SK-N-SH (cell line): ENCODE data around the gene TUFT1. TPM values are rescaled to one million over a fixed set of nuclear protein-coding genes. Genes with fewer than 3 reads are reported as not detected.
A peak's percentile ranks its signal among the peaks of the same experiment; 100 is the strongest.

Experiments used
- CTCF ChIA-PET: fragments of 300-600, 350-600 bp; formaldehyde crosslinking; extraction: SDS; loops from one replicate; lab custom pipeline; 2021; lab: Yijun Ruan, JAX
- POLR2A ChIA-PET: fragments of 350-600 bp; sonication (Branson Sonifier 250); formaldehyde crosslinking; extraction: SDS; loops from one replicate; lab custom pipeline; 2020; ENCODE audit warnings: antibody characterized with exemption, inconsistent platforms; lab: Yijun Ruan, JAX
- DNase-seq: peaks from one replicate; pipeline ENCODE4 v3.0.0; 2012
- H2AFZ ChIP-seq: fragments of 200-600 bp; sonication (generic); 2 replicates; pipeline ENCODE4 v1.8.1; 2016; ENCODE audit warnings: antibody characterized with exemption, mild to moderate bottlenecking, low read depth
- H3F3A ChIP-seq: fragments of 200-600 bp; sonication (generic); replicated peaks from 2 replicates; pipeline ENCODE3; 2016; ENCODE audit warnings: antibody characterized with exemption, mild to moderate bottlenecking; ENCODE audit not compliant: insufficient read depth
- H3K27ac ChIP-seq, 2 experiments: fragments of 200-500 bp in 1 of 2; fragments of 200-600 bp in 1 of 2; sonication (Bioruptor generic) in 1 of 2; sonication (generic), shearing (Covaris generic) in 1 of 2; 2 replicates each; pipeline versions ENCODE4 v1.5.1 to v1.6.1; 2014 to 2016; ENCODE audit warnings: low read depth in 2 of 2, inconsistent platforms in 1 of 2, low read length in 1 of 2, mild to moderate bottlenecking in 1 of 2, mixed read lengths in 1 of 2
- H3K27me3 ChIP-seq: fragments of 200-600 bp; sonication (generic), shearing (Covaris generic); 2 replicates; pipeline ENCODE4 v1.6.1; 2016; ENCODE audit warnings: mixed run types; ENCODE audit not compliant: insufficient read depth
- H3K36me3 ChIP-seq, 2 experiments: fragments of 200-500 bp in 1 of 2; fragments of 200-600 bp in 1 of 2; sonication (Bioruptor generic) in 1 of 2; sonication (generic) in 1 of 2; replicated peaks in 1 of 2; 2 replicates each; pipeline versions ENCODE3 to v1.5.1; 2014 to 2016; ENCODE audit warnings: low read length in 1 of 2, mild to moderate bottlenecking in 1 of 2; ENCODE audit not compliant: insufficient read depth in 2 of 2, control insufficient read depth in 1 of 2
- H3K4me1 ChIP-seq, 2 experiments: fragments of 200-500 bp in 1 of 2; fragments of 200-600 bp in 1 of 2; sonication (Bioruptor generic) in 1 of 2; sonication (generic), shearing (Covaris generic) in 1 of 2; 2 replicates each; pipeline versions ENCODE4 v1.5.1 to v1.6.1; 2014 to 2016; ENCODE audit warnings: low read depth in 1 of 2, low read length in 1 of 2, mixed run types in 1 of 2; ENCODE audit not compliant: insufficient read depth in 2 of 2, control insufficient read depth in 1 of 2
- H3K4me2 ChIP-seq: fragments of 200-600 bp; sonication (generic), shearing (Covaris generic); 2 replicates; pipeline ENCODE4 v1.6.1; 2017; ENCODE audit warnings: mixed run types
- H3K4me3 ChIP-seq, 2 experiments: fragments of 200-500 bp in 1 of 2; fragments of 200-600 bp in 1 of 2; sonication (Bioruptor generic) in 1 of 2; sonication (generic), shearing (Covaris generic) in 1 of 2; 2 replicates each; pipeline versions ENCODE4 v1.5.1 to v1.8.1; 2014 to 2016; ENCODE audit warnings: low read depth in 2 of 2, inconsistent platforms in 1 of 2, low read length in 1 of 2, mild to moderate bottlenecking in 1 of 2, mixed read lengths in 1 of 2, moderate library complexity in 1 of 2
- H3K79me2 ChIP-seq: fragments of 200-600 bp; sonication (generic); 2 replicates; pipeline ENCODE4 v1.8.1; 2017; ENCODE audit warnings: mild to moderate bottlenecking; ENCODE audit not compliant: insufficient read depth
- H3K9ac ChIP-seq: fragments of 200-600 bp; sonication (generic); 2 replicates; pipeline ENCODE4 v1.6.1; 2017; ENCODE audit warnings: mixed run types
- H3K9me2 ChIP-seq: fragments of 200-600 bp; sonication (generic); 2 replicates; pipeline ENCODE4 v1.6.1; 2017; ENCODE audit warnings: mixed run types
- H3K9me3 ChIP-seq: fragments of 200-600 bp; sonication (generic); 2 replicates; pipeline ENCODE4 v1.6.1; 2017; ENCODE audit warnings: mixed run types, mild to moderate bottlenecking, moderate library complexity
- H4K20me1 ChIP-seq: fragments of 200-600 bp; sonication (generic); 2 replicates; pipeline ENCODE4 v1.6.1; 2017; ENCODE audit warnings: mild to moderate bottlenecking, mixed run types; ENCODE audit not compliant: insufficient read depth
- CHD2 ChIP-seq: fragments of 150-350 bp; IDR thresholded peaks from 2 replicates; pipeline ENCODE4 v1.6.1; 2018; ENCODE audit warnings: low read length; ENCODE audit not compliant: partially characterized antibody
- EP300 ChIP-seq, 2 experiments: IDR thresholded peaks; 2 replicates each; pipeline versions ENCODE4 v1.4.0 to v1.6.1; 2012; ENCODE audit warnings: borderline replicate concordance in 1 of 2, low read depth in 1 of 2, low read length in 1 of 2
- FOXJ3 ChIP-seq: sonication (generic); formaldehyde crosslinking; IDR thresholded peaks from 2 replicates; pipeline ENCODE4 v1.5.1; 2020; ENCODE audit warnings: mild to moderate bottlenecking, missing genetic modification reagents
- MXI1 ChIP-seq: IDR thresholded peaks from 2 replicates; pipeline ENCODE4 v1.6.1; 2012; ENCODE audit warnings: mild to moderate bottlenecking, low read depth, low read length, improper control_type of control experiment
- RAD21 ChIP-seq: IDR thresholded peaks from 2 replicates; pipeline ENCODE4 v1.6.1; 2012; ENCODE audit warnings: mild to moderate bottlenecking, low read length
- REST ChIP-seq: IDR thresholded peaks from 2 replicates; pipeline ENCODE4 v1.6.1; 2012; ENCODE audit warnings: mild to moderate bottlenecking, low read depth, low read length, moderate library complexity
- SMC3 ChIP-seq: IDR thresholded peaks from 2 replicates; pipeline ENCODE4 v1.6.1; 2012; ENCODE audit warnings: low read depth, low read length, improper control_type of control experiment
- TAF1 ChIP-seq: IDR thresholded peaks from 2 replicates; pipeline ENCODE4 v1.6.1; 2012; ENCODE audit warnings: low read depth, mild to moderate bottlenecking, low read length, moderate library complexity, borderline replicate concordance
- TCF12 ChIP-seq: IDR thresholded peaks from 2 replicates; pipeline ENCODE4 v1.4.0; 2012
- USF1 ChIP-seq: IDR thresholded peaks from 2 replicates; pipeline ENCODE4 v1.4.0; 2012; ENCODE audit warnings: low read depth, borderline replicate concordance
- WGBS: methylation state at CpG from one replicate; pipeline ENCODE4 v1.1.6; 2017; ENCODE audit warnings: low lambda C conversion rate; 5-methylcytosine and 5-hydroxymethylcytosine counted together
- polyA plus RNA-seq, 3 experiments: library from polyadenylated mRNA; depleted of rRNA; stranded (reverse); fragments of >200 nt; gene quantifications; 2 replicates each; pipeline ENCODE4 v1.2.3, GENCODE V29; 2012

TUFT1 gene
- polyA plus RNA-seq, 1 of the 3 experiments (the other 2 are of a cell fraction): 20.6 TPM

- Histone ChIP-seq H3K27ac (no peak overlapping the region), H3K9me3 (no peaks in the 10 kb centered on the region), H3K36me3 (no peaks in the 10 kb centered on the region), H3K27me3 (no peaks in the 10 kb centered on the region), H4K20me1 (peaks cover 5% of the 10 kb centered on the region; the same call in 1 of the 2 replicates), H3K9me2 (no peaks in the 10 kb centered on the region), H3K4me2 (no peak overlapping the region), H3F3A (peaks cover 4% of the 10 kb centered on the region), H3K4me3 (no peak overlapping the region), H3K9ac (no peak overlapping the region), H2AFZ (no peak overlapping the region), H3K79me2 (peaks cover 88% of the 10 kb centered on the region), H3K4me1 (no peaks in the 10 kb centered on the region)
- no peak for DNase-seq
- ChIA-PET POLR2A (no interaction called here), CTCF (interaction anchor here (0.9 to 1.4 kb wide), 2 partner anchors 37 to 280 kb away, joined by 3 read pairs; no protein-coding TSS in a partner anchor)
- TF ChIP-seq REST (no peak), SMC3 (no peak), TAF1 (no peak)
- 98% methylated on average over 2 of the region's 2 CpGs for WGBS
Measured at GRCh38 chr1:151556052-151556451, 15.9 kb downstream of the TUFT1 start.

GRCh38 chr1:151562661-151563060, 22.6 kb downstream of the TUFT1 start:
- Histone ChIP-seq H3K79me2 (peaks cover 54% of the 10 kb centered on the region), H3K4me3 (no peak overlapping the region), H3K36me3 (peaks cover 30 to 31% of the 10 kb centered on the region in 2 experiments), H4K20me1 (peaks cover 4% of the 10 kb centered on the region; the same call in 1 of the 2 replicates), H3F3A (no peaks in the 10 kb centered on the region), H3K27me3 (no peaks in the 10 kb centered on the region), H3K27ac (peak overlapping the region in 1 of 2 experiments; percentile 75; a peak in 2 of 4 replicates), H2AFZ (no peak overlapping the region)
- TF ChIP-seq MXI1 (peak; percentile 28; the same call in 1 of the 2 replicates), USF1 (no peak), RAD21 (no peak), TCF12 (peak; percentile 50), CHD2 (peak; percentile 24), EP300 (IDR thresholded peaks at IDR 0.05; ENCODE audit: borderline replicate concordance in 1 of 2, low read depth in 1 of 2, low read length in 1 of 2) (peak in 1 of 2 experiments; percentile 63; a peak in 1 of 4 replicates), FOXJ3 (CRISPR knock-in tag) (0 out of 2 replicates have a peak, but pooled peaks have one; percentile 21)
- TF ChIP-seq, all 33 proteins: peak for 5
- H3K9me2 ChIP-seq: no peaks in the 10 kb centered on the region
- CTCF ChIA-PET: interaction anchor here (0.7 to 1.9 kb wide), 3 partner anchors 21 to 97 kb away, joined by 3 to 10 read pairs (median 5); no protein-coding TSS in a partner anchor
- DNase-seq: peak; percentile 54
- H3K9ac ChIP-seq: no peak overlapping the region
- H3K4me2 ChIP-seq: no peak overlapping the region
- 45% methylated on average over 1 of the region's 1 CpG for WGBS
- peaks cover 0 to 16% of the 10 kb centered on the region in 2 experiments; a peak in 2 of 4 replicates for H3K4me1 ChIP-seq
- H3K9me3 ChIP-seq: no peaks in the 10 kb centered on the region
- POLR2A ChIA-PET: interaction anchor here (1.2 kb wide), 1 partner anchor 22 kb away, joined by 3 read pairs; no protein-coding TSS in a partner anchor
